HUES48 (cell line): Measurements from ENCODE around the gene MAP3K12.
A peak's percentile ranks its signal among the peaks of the same experiment; 100 is the strongest.

Source experiments
- H3K27ac ChIP-seq: one replicate; pipeline ENCODE4 v1.7.0; 2013; ENCODE audit warnings: low read depth, low read length, inconsistent platforms
- H3K27me3 ChIP-seq: 2 replicates; pipeline ENCODE4 v1.6.1; 2013; ENCODE audit warnings: mild to moderate bottlenecking, low read length; ENCODE audit not compliant: control insufficient read depth, insufficient read depth
- H3K36me3 ChIP-seq: 2 replicates; pipeline ENCODE4 v1.6.1; 2013; ENCODE audit warnings: low read length; ENCODE audit not compliant: control insufficient read depth, insufficient read depth
- H3K4me1 ChIP-seq: 2 replicates; pipeline ENCODE4 v1.6.1; 2013; ENCODE audit warnings: mild to moderate bottlenecking, low read length; ENCODE audit not compliant: control insufficient read depth, insufficient read depth
- H3K4me3 ChIP-seq: 2 replicates; pipeline ENCODE4 v1.5.1; 2013; ENCODE audit warnings: mild to moderate bottlenecking, low read depth, low read length
- H3K9ac ChIP-seq: 2 replicates; pipeline ENCODE4 v1.6.1; 2013; ENCODE audit warnings: mild to moderate bottlenecking, low read depth, low read length, moderate library complexity
- H3K9me3 ChIP-seq: 2 replicates; pipeline ENCODE4 v1.6.1; 2013; ENCODE audit warnings: low read length; ENCODE audit not compliant: control insufficient read depth, insufficient read depth

Gene MAP3K12

DNA sequence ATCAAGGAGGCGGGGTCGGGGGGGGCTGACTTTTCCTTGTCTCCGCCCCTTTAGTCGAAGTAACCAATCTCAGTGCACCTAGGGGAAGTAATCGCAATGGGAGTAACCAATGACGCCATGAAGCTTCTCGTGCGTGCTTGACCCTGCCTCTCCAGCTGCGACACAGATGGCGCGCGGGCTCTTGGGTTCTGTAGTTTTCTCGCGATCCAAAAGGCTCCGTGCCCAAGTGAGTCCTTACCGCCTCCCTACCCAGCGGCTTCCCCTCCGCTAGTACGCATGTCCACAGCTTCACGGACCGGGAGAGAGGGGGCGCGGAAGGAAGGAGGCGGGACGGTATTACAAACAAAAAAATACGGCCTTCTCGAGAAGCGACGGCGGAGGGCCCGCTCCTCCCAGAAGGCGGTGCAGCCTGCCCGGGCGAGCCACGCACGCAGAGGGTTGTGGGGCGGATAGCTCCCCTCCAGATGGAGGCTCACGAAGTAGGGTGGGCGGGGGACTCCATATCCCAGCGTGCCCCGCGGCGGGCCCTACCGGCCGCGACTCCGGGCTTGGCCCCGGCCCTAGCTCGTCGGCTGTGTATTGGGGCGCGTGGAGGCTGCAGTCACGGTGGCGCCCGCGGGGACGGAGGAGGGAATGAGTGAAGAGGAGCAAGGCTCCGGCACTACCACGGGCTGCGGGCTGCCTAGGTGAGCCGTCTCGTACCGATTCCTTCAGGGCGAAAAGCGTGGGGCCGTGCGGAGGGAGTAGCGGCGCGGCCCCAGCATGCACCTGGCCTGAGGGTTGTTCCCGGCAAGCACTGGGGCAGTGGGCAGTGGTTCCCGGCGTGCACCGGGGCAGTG, 1.7 kb upstream of the MAP3K12 start, which contains the start of gene TARBP2:
TSS of gene TARBP2 (plus strand) at position 508 of the 839 bp plus-strand sequence. CDS start at position 634, 126 bp downstream.
- H3K9ac ChIP-seq, result peak within 1 kb of the TSS; percentile 95
- peak within 1 kb of the TSS; percentile 85 for H3K4me3 ChIP-seq
- peak within 1 kb of the TSS; percentile 99 for H3K27ac ChIP-seq
- H3K4me1 ChIP-seq, result peaks cover 34% of the 10 kb centered on the region
- H3K36me3 ChIP-seq, result peaks cover 26% of the 10 kb centered on the region
- H3K27me3 ChIP-seq, result no peaks in the 10 kb centered on the region
- no peaks in the 10 kb centered on the region for H3K9me3 ChIP-seq

DNA sequence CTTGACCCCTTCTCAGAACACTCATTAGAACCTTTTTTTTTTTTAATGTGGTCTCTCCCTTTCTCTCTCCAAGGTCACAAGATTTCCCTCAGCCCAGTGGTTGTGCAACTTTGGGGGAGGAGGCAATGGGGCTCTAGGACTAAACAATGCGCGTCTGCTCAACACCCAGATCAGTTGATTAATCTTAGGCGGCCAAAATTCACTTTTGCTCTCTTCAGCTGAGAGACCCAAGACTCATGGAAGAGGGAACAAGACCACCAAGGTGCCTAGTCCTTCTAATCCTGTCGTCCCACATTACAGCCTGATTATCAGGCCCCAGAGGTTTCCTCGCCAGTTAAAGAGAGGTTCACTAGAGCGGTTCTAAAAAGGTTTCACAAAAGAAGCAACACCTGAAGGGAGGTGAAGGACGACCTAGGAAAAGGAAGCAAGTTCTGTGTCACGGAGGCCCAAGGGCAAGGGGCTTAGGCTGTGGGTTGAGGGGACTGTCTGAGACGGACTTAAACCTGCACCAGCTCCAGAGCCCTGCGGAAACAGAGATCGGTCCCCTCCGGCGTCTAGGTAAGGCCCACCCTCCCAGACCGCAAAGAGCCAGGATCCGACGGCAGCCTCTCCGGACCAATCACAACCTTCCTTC, 1.0 kb upstream of the MAP3K12 start:
- Histone ChIP-seq H3K27me3 (no peaks in the 10 kb centered on the region), H3K9me3 (no peaks in the 10 kb centered on the region), H3K27ac (peak overlapping the region; percentile 99), H3K36me3 (peaks cover 19% of the 10 kb centered on the region), H3K4me1 (peaks cover 38% of the 10 kb centered on the region), H3K4me3 (peak overlapping the region; percentile 85), H3K9ac (peak overlapping the region; percentile 53)

DNA sequence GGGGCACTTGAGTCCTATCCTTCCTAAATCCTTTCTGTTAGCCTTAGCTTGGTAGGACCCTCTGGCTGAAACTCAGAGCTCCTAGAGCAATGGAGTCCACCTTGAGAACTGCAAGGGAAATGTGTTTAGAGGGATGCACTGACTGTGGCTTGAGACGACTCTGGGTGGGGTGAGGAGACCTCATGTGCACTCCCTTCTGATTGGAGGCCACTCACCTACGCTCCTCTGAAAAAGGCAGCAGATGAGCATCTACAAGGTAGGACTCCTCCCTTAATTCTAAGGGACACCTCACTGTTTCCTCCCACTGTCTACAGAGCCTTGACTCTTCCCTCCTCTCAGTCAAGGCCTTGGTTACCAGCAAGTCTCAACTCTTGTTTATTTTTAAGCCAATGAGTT, 1.0 kb downstream of the MAP3K12 start:
- no peak overlapping the region for H3K9ac ChIP-seq

DNA sequence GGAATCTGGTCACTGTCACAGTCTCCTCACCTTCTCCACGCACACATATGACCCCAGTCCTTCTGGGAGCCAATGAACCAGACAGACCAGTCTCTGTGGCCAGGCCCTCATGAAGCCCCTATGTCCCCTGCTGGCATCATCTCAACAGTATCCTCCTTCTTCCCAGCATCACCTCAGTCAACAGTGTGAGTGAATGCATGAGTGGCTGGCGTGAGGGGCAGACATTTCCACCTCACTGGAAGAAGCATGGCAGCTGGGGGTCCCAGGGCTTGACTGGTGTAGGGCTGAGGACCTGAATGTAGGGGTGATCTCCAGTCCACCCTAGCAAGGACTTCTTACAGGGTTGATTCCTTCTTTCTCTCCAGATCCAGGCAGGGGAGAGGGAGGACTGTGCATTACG, 1.8 kb downstream of the MAP3K12 start:
- H3K9ac ChIP-seq, result no peak overlapping the region
- H3K36me3 ChIP-seq, result no peaks in the 10 kb centered on the region
- no peaks in the 10 kb centered on the region for H3K27me3 ChIP-seq
- H3K4me3 ChIP-seq, result no peak overlapping the region
- H3K27ac ChIP-seq, result no peak overlapping the region
- no peaks in the 10 kb centered on the region for H3K9me3 ChIP-seq
- H3K4me1 ChIP-seq, result peaks cover 50% of the 10 kb centered on the region

More for the DNA sequence above, 1.0 kb downstream of the MAP3K12 start:
- H3K4me3 ChIP-seq, result peak overlapping the region; percentile 85
- H3K36me3 ChIP-seq, result no peaks in the 10 kb centered on the region
- no peaks in the 10 kb centered on the region for H3K9me3 ChIP-seq
- no peaks in the 10 kb centered on the region for H3K27me3 ChIP-seq
- H3K27ac ChIP-seq, result peak overlapping the region; percentile 62
- H3K4me1 ChIP-seq, result peaks cover 50% of the 10 kb centered on the region

DNA sequence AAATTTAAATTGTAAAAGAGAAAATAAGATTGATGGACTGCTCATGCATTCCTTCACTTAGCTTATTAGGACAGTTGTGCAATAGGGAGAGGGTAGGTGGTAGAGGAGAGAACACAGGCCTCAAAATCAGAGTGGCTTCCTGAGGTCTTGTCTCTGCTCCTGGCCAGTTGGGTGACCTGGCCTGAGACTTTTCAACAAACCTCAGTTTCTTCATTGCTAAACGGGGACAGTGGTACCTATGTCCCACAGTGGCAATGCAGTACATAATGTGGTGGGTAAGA, 2.6 kb downstream of the MAP3K12 start:
- H3K4me3 ChIP-seq, result no peak overlapping the region
- peaks cover 48% of the 10 kb centered on the region for H3K4me1 ChIP-seq
- H3K27ac ChIP-seq, result no peak overlapping the region

DNA sequence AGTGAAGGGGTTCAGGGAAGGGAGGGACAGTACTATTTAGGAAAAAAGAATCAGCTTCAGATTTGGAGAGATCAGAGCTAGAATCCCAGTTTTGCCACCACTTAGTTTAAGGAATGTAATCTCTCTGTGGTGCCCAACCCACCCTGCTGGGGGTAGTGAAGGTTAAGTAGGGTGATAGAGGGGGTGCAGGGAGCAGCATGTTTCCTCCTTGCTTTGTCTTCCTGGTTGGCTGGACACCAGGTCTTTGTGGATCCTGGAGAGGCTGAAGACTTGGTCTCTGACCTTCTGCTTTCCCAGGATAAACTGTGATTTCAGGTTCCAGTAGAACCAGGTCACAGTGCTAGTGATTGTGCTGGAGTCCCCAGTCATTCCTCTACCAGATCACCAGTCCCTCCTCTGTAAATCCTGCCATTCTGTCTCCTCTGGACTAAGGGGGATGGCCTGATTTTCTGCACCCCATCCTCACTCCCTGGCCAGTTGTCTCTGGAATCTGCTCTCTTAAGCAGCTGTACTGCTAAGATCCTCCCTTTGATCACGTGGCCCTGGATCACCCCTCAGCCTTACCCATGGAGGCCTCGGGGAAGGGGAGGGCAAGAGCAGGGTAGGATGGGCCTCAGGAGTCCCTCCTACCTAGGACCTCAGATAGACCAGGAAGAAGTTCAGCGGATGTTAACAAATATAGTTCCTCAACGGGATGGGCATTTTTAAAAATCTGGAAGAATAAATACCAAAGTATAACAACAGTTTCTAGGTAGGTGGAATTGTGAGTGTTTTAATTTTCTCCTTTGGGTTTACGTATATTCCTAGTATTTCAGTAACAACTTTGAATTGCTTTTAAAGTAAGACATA, 3.1 kb downstream of the MAP3K12 start:
- Histone ChIP-seq H3K27ac (peak overlapping the region; percentile 44), H3K4me3 (no peak overlapping the region), H3K9ac (no peak overlapping the region), H3K4me1 (peaks cover 45% of the 10 kb centered on the region), H3K27me3 (no peaks in the 10 kb centered on the region), H3K36me3 (no peaks in the 10 kb centered on the region), H3K9me3 (no peaks in the 10 kb centered on the region)

More for the DNA sequence above, 2.6 kb downstream of the MAP3K12 start:
- Histone ChIP-seq H3K27me3 (no peaks in the 10 kb centered on the region), H3K9ac (no peak overlapping the region), H3K9me3 (no peaks in the 10 kb centered on the region), H3K36me3 (no peaks in the 10 kb centered on the region)

DNA sequence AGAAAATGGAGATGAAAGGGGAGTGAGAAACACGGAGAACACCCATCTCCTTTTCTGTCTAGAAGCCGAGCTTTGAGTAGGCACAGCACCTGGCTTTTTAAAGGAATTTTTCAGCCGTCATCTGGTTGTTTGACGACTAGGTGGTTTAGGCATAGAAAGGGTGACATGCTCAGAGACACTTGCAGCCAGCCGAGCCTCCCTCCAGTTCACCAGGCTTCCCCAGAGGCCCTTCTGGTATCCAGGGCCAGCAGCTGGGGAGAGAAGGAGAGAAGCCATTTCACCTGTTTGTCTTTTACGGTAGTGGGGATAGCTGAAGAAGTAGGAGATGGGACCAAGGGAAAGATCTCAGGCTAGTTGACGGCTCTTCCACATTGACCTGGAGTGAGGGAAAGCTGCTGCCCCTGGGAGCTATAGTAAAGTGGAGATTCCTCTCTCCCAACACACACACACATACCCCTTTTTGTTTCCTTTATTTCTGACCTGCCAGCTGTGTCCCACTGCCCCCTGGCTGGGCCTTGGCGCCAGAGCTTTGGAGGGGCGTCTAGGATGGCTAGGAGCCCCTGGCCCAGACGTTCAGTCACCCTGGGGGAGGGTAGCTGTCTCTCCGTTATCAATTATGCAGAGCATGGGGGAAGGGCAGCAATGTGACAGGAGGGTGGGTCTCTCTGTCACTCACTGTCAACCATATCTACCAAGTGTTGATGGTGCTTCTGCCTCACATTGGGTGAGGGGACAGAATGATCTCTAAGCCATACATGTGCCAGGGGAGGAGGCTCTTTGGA, 5.5 kb downstream of the MAP3K12 start:
- peak overlapping the region; percentile 17 for H3K9ac ChIP-seq
- H3K9me3 ChIP-seq, result no peaks in the 10 kb centered on the region
- no peaks in the 10 kb centered on the region for H3K36me3 ChIP-seq
- H3K4me1 ChIP-seq, result peaks cover 38% of the 10 kb centered on the region
- H3K27me3 ChIP-seq, result no peaks in the 10 kb centered on the region
- H3K27ac ChIP-seq, result peak overlapping the region; percentile 79
- H3K4me3 ChIP-seq, result peak overlapping the region; percentile 62

DNA sequence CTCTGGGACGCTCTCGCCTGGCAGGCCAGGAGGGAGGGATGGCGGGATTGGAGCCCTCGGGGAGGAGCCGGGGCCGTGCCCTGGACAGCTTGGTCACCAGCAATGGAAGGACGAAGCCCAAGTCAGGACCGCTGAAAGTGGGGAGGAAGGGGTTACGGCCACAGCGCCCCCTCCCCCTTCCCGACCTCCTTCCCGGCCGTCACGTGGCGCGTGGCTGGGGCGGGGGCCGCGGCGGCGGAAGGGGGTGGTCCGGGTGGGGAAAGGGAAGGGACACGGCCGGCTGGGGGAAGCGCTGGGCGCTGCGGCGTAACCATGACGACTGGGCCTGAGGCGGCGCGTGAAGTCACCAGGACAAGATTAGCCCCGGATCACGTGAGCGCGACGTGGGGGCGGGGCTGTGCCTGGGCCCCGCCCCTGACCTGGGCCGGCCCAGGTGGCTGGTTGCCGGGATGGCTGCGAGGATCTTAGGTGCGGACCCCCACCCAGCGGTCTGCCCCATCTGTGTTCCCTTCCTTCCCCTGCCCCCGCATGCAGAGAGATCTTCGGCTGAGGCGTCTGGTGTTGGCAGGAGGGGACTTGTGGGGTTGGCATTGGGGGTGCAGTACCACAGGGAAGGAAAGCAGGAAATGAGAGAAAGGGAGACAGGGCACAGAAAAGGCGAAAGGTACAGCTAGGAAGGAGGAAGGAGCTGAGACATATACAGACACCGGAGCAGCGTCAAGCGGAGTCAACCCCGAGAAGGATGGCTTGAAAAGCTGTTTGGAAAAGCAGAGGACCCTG, 6.2 kb downstream of the MAP3K12 start:
- peak overlapping the region; percentile 89 for H3K27ac ChIP-seq
- H3K4me1 ChIP-seq, result peaks cover 32% of the 10 kb centered on the region
- H3K4me3 ChIP-seq, result peak overlapping the region; percentile 62
- H3K9me3 ChIP-seq, result no peaks in the 10 kb centered on the region
- peak overlapping the region; percentile 17 for H3K9ac ChIP-seq
- H3K36me3 ChIP-seq, result 0 out of 2 replicates have a peak, but pooled peaks cover under 1% of the 10 kb centered on the region
- H3K27me3 ChIP-seq, result no peaks in the 10 kb centered on the region

DNA sequence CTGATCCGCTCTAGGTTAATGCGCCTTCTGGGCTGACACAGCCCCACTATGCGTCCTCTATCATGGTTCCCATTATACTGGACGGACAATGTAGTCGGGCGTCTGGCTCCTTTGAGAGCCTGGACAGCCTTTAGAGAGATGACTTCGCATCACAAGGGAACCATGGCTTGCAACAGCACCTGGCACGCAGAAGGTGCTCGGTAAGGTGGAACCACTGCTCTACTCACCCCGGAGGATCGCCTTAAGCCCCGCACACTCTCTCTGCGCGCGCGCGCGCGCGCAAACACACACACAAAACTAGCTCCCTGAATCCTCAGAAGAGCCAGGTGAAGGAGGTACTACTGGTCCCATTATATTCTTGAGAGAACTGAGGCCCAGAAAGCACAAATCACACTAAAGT, 7.1 kb downstream of the MAP3K12 start:
- H3K9me3 ChIP-seq, result no peaks in the 10 kb centered on the region
- H3K4me3 ChIP-seq, result peak overlapping the region; percentile 62
- H3K4me1 ChIP-seq, result peaks cover 25% of the 10 kb centered on the region
- 0 out of 2 replicates have a peak, but pooled peaks cover 8% of the 10 kb centered on the region for H3K36me3 ChIP-seq
- H3K9ac ChIP-seq, result peak overlapping the region; percentile 52; the same call in 1 of the 2 replicates
- peak overlapping the region; percentile 89 for H3K27ac ChIP-seq
- no peaks in the 10 kb centered on the region for H3K27me3 ChIP-seq
